Measurements from ENCODE around the gene ABCA1.

The ABCA1 gene

GRCh38 chr9:104974053-104974962, 46.4 kb upstream of the ABCA1 start:
- no peak overlapping the region for H3K9ac ChIP-seq (ENCODE audit: low read depth, low read length, poor library complexity)
- no peaks in the 10 kb centered on the region for H3K9me3 ChIP-seq (replicated peaks in 1 of 2; ENCODE audit: control insufficient read depth in 2 of 2, insufficient read depth in 1 of 2, low read depth in 1 of 2, low read length in 2 of 2)
- H3K4me1 ChIP-seq (ENCODE audit: control insufficient read depth in 2 of 2, insufficient read depth in 1 of 2, low read depth in 1 of 2, low read length in 2 of 2): peaks cover under 1 to 2% of the 10 kb centered on the region in 2 donors
- H2AFZ ChIP-seq (ENCODE audit: low read length): peak overlapping the region; percentile 0
- no peak overlapping the region for H3K4me2 ChIP-seq (ENCODE audit: insufficient read depth, low read length, poor library complexity, severe bottlenecking)
- no peak overlapping the region for H2BK5ac ChIP-seq (ENCODE audit: low read length)
- no CpG with 5 or more reads among the region's 8 CpGs for WGBS, 2 donors (ENCODE audit: extremely low coverage in 2 of 2, insufficient read length in 2 of 2, insufficient replicate concordance in 1 of 2)
- no peak overlapping the region for H3K4me3 ChIP-seq (ENCODE audit: low read length in 2 of 2)
- no peaks in the 10 kb centered on the region for H3K79me1 ChIP-seq (ENCODE audit: low read depth, low read length)
- no peak overlapping the region for H4K8ac ChIP-seq (ENCODE audit: low read depth, low read length)
- DNase-seq (ENCODE audit: low spot score): no peak
- no peak overlapping the region for H2BK12ac ChIP-seq (ENCODE audit: low read length)
- no peaks in the 10 kb centered on the region for H3K27me3 ChIP-seq (ENCODE audit: control insufficient read depth in 3 of 3, insufficient read depth in 3 of 3, low read depth in 1 of 3, low read length in 3 of 3)
- no peak overlapping the region for H2BK15ac ChIP-seq (ENCODE audit: low read length)
- no peak overlapping the region for H3K4ac ChIP-seq (ENCODE audit: low read length)
- no peak overlapping the region for H3K14ac ChIP-seq (ENCODE audit: low read length)
- no peaks in the 10 kb centered on the region for H3K36me3 ChIP-seq (replicated peaks in 1 of 2; ENCODE audit: control insufficient read depth in 2 of 2, insufficient read depth in 2 of 2, low read length in 2 of 2)
- no peak overlapping the region for H4K91ac ChIP-seq (ENCODE audit: low read depth, low read length, poor library complexity)
- no peak overlapping the region for H2AK5ac ChIP-seq (ENCODE audit: low read depth, low read length)
- H3K18ac ChIP-seq (ENCODE audit: low read length): no peak overlapping the region
- no peak overlapping the region for H3K23ac ChIP-seq (ENCODE audit: low read depth, low read length, poor library complexity)
- no peak overlapping the region for H2BK120ac ChIP-seq (ENCODE audit: low read depth, low read length)
- no peak overlapping the region for H3K27ac ChIP-seq (replicated peaks; ENCODE audit: low read length)

- H2BK5ac ChIP-seq (ENCODE audit: low read length): no peak overlapping the region
- H3K79me1 ChIP-seq (ENCODE audit: low read depth, low read length): no peaks in the 10 kb centered on the region
- no peak overlapping the region for H3K9ac ChIP-seq (ENCODE audit: low read depth, low read length, poor library complexity)
- WGBS, 2 donors (ENCODE audit: extremely low coverage in 2 of 2, insufficient read length in 2 of 2, insufficient replicate concordance in 1 of 2): no CpG with 5 or more reads among the region's 4 CpGs
- no peak overlapping the region for H4K8ac ChIP-seq (ENCODE audit: low read depth, low read length)
- H3K4ac ChIP-seq (ENCODE audit: low read length): no peak overlapping the region
- no peaks in the 10 kb centered on the region for H3K36me3 ChIP-seq (replicated peaks in 1 of 2; ENCODE audit: control insufficient read depth in 2 of 2, insufficient read depth in 2 of 2, low read length in 2 of 2)
- no peak overlapping the region for H3K23ac ChIP-seq (ENCODE audit: low read depth, low read length, poor library complexity)
- no peak overlapping the region for H2AFZ ChIP-seq (ENCODE audit: low read length)
- H2BK12ac ChIP-seq (ENCODE audit: low read length): no peak overlapping the region
- no peak overlapping the region for H3K18ac ChIP-seq (ENCODE audit: low read length)
- no peaks in the 10 kb centered on the region for H3K9me3 ChIP-seq (replicated peaks in 1 of 2; ENCODE audit: control insufficient read depth in 2 of 2, insufficient read depth in 1 of 2, low read depth in 1 of 2, low read length in 2 of 2)
- no peak overlapping the region for H2AK5ac ChIP-seq (ENCODE audit: low read depth, low read length)
- no peak overlapping the region for H4K91ac ChIP-seq (ENCODE audit: low read depth, low read length, poor library complexity)
- no peak overlapping the region for H3K27ac ChIP-seq (replicated peaks; ENCODE audit: low read length)
- H3K4me1 ChIP-seq (ENCODE audit: control insufficient read depth in 2 of 2, insufficient read depth in 1 of 2, low read depth in 1 of 2, low read length in 2 of 2): peaks cover 7 to 9% of the 10 kb centered on the region in 2 donors
- H2BK120ac ChIP-seq (ENCODE audit: low read depth, low read length): no peak overlapping the region
- no peak overlapping the region for H3K14ac ChIP-seq (ENCODE audit: low read length)
- H2BK15ac ChIP-seq (ENCODE audit: low read length): no peak overlapping the region
- no peak overlapping the region for H3K4me2 ChIP-seq (ENCODE audit: insufficient read depth, low read length, poor library complexity, severe bottlenecking)
- DNase-seq (ENCODE audit: low spot score): no peak
- H3K4me3 ChIP-seq (ENCODE audit: low read length in 2 of 2): no peak overlapping the region
- H3K27me3 ChIP-seq (ENCODE audit: control insufficient read depth in 3 of 3, insufficient read depth in 3 of 3, low read depth in 1 of 3, low read length in 3 of 3): no peaks in the 10 kb centered on the region
Measured at GRCh38 chr9:104972242-104972866, 44.4 kb upstream of the ABCA1 start.

GRCh38 chr9:104971511-104971910, 43.6 kb upstream of the ABCA1 start:
- H2BK120ac ChIP-seq (ENCODE audit: low read depth, low read length): no peak overlapping the region
- H4K91ac ChIP-seq (ENCODE audit: low read depth, low read length, poor library complexity): no peak overlapping the region
- H3K9ac ChIP-seq (ENCODE audit: low read depth, low read length, poor library complexity): no peak overlapping the region
- H3K4me2 ChIP-seq (ENCODE audit: insufficient read depth, low read length, poor library complexity, severe bottlenecking): no peak overlapping the region
- no peak overlapping the region for H3K4me3 ChIP-seq (ENCODE audit: low read length in 2 of 2)
- peak overlapping the region; percentile 27 for H3K18ac ChIP-seq (ENCODE audit: low read length)
- H3K9me3 ChIP-seq (replicated peaks in 1 of 2; ENCODE audit: control insufficient read depth in 2 of 2, insufficient read depth in 1 of 2, low read depth in 1 of 2, low read length in 2 of 2): no peaks in the 10 kb centered on the region
- H3K4ac ChIP-seq (ENCODE audit: low read length): no peak overlapping the region
- H3K36me3 ChIP-seq (replicated peaks in 1 of 2; ENCODE audit: control insufficient read depth in 2 of 2, insufficient read depth in 2 of 2, low read length in 2 of 2): no peaks in the 10 kb centered on the region
- no peak overlapping the region for H2BK5ac ChIP-seq (ENCODE audit: low read length)
- H3K4me1 ChIP-seq (ENCODE audit: control insufficient read depth in 2 of 2, insufficient read depth in 1 of 2, low read depth in 1 of 2, low read length in 2 of 2): peaks cover 7 to 9% of the 10 kb centered on the region in 2 donors
- no peak overlapping the region for H3K23ac ChIP-seq (ENCODE audit: low read depth, low read length, poor library complexity)
- H2AFZ ChIP-seq (ENCODE audit: low read length): no peak overlapping the region
- peak overlapping the region; percentile 21 for H2AK5ac ChIP-seq (ENCODE audit: low read depth, low read length)
- no peak for DNase-seq (ENCODE audit: low spot score)
- no peak overlapping the region for H3K27ac ChIP-seq (replicated peaks; ENCODE audit: low read length)
- H4K8ac ChIP-seq (ENCODE audit: low read depth, low read length): no peak overlapping the region
- WGBS, 2 donors (ENCODE audit: extremely low coverage in 2 of 2, insufficient read length in 2 of 2, insufficient replicate concordance in 1 of 2): no CpG with 5 or more reads among the region's 3 CpGs
- H3K79me1 ChIP-seq (ENCODE audit: low read depth, low read length): no peaks in the 10 kb centered on the region
- H2BK12ac ChIP-seq (ENCODE audit: low read length): no peak overlapping the region
- no peak overlapping the region for H3K14ac ChIP-seq (ENCODE audit: low read length)
- no peak overlapping the region for H2BK15ac ChIP-seq (ENCODE audit: low read length)
- H3K27me3 ChIP-seq (ENCODE audit: control insufficient read depth in 3 of 3, insufficient read depth in 3 of 3, low read depth in 1 of 3, low read length in 3 of 3): no peaks in the 10 kb centered on the region

DNA sequence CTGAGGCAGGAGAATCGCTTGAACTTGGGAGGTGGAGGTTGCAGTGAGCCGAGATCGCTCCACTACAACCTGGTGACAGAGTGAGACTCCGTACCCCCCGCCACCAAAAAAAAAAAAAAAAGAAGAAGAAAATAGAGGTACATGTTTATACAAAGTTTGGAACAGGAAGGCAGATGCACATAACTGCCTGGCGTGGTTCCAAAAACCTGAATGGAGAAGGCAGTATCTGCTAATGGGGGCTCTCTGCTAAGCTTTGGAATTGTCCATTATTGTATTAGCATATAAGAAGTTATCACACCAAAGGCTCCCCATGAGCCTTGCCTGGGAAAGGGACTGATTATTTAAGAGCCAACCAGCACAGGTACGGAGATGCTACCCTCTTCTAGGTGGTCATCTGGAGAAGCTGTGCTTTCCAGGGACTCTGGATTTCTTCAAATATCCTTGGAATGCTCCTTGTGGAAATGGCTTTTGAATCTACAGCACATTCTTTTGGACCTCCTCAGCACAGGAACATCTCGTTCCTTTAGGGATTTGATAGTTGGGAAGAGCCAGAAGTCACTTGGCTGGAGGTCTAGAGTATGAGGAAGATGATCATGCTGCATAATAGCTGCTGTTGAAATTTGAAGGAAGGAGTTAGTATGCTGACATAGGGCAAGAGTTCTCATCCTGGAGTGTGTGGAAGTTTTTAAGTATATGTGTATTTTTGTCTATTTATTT, 42.5 kb upstream of the ABCA1 start:
- Histone ChIP-seq H3K4me3 (ENCODE audit: low read length in 2 of 2) (no peak overlapping the region), H2AFZ (ENCODE audit: low read length) (no peak overlapping the region), H4K8ac (ENCODE audit: low read depth, low read length) (no peak overlapping the region), H3K9me3 (replicated peaks in 1 of 2; ENCODE audit: control insufficient read depth in 2 of 2, insufficient read depth in 1 of 2, low read depth in 1 of 2, low read length in 2 of 2) (no peaks in the 10 kb centered on the region), H2BK12ac (ENCODE audit: low read length) (no peak overlapping the region), H3K27me3 (ENCODE audit: control insufficient read depth in 3 of 3, insufficient read depth in 3 of 3, low read depth in 1 of 3, low read length in 3 of 3) (no peaks in the 10 kb centered on the region), H3K4me2 (ENCODE audit: insufficient read depth, low read length, poor library complexity, severe bottlenecking) (no peak overlapping the region), H3K23ac (ENCODE audit: low read depth, low read length, poor library complexity) (no peak overlapping the region), H2BK120ac (ENCODE audit: low read depth, low read length) (no peak overlapping the region), H3K36me3 (replicated peaks in 1 of 2; ENCODE audit: control insufficient read depth in 2 of 2, insufficient read depth in 2 of 2, low read length in 2 of 2) (no peaks in the 10 kb centered on the region), H3K9ac (ENCODE audit: low read depth, low read length, poor library complexity) (no peak overlapping the region), H2BK5ac (ENCODE audit: low read length) (no peak overlapping the region), H2BK15ac (ENCODE audit: low read length) (no peak overlapping the region), H3K27ac (replicated peaks; ENCODE audit: low read length) (no peak overlapping the region), H3K18ac (ENCODE audit: low read length) (no peak overlapping the region), H3K4me1 (ENCODE audit: control insufficient read depth in 2 of 2, insufficient read depth in 1 of 2, low read depth in 1 of 2, low read length in 2 of 2) (peaks cover 7 to 9% of the 10 kb centered on the region in 2 donors), H3K79me1 (ENCODE audit: low read depth, low read length) (no peaks in the 10 kb centered on the region), H3K4ac (ENCODE audit: low read length) (no peak overlapping the region), H2AK5ac (ENCODE audit: low read depth, low read length) (no peak overlapping the region), H4K91ac (ENCODE audit: low read depth, low read length, poor library complexity) (no peak overlapping the region), H3K14ac (ENCODE audit: low read length) (no peak overlapping the region)
- no CpG with 5 or more reads among the region's 8 CpGs for WGBS, 2 donors (ENCODE audit: extremely low coverage in 2 of 2, insufficient read length in 2 of 2, insufficient replicate concordance in 1 of 2)
- DNase-seq (ENCODE audit: low spot score): no peak

All from neuronal stem cell (in vitro differentiated cells).